IMR-90 (cell line): ENCODE results near the gene NTN4.

Source experiments
- BHLHE40 ChIP-seq: fragments of 150-350 bp; IDR thresholded peaks from 2 replicates; pipeline ENCODE4 v1.6.1; 2016; ENCODE audit warnings: mild to moderate bottlenecking, low read depth, low read length
- CEBPB ChIP-seq: IDR thresholded peaks from 2 replicates; pipeline ENCODE4 v1.6.1; 2012; ENCODE audit warnings: low read depth, low read length, improper control_type of control experiment
- CHD1 ChIP-seq: IDR thresholded peaks from 2 replicates; pipeline ENCODE4 v1.6.1; 2012; ENCODE audit warnings: low read depth, low read length, improper control_type of control experiment
- CTCF ChIP-seq: conservative IDR thresholded peaks from 2 replicates; pipeline ENCODE4 v1.5.1; 2012; ENCODE audit warnings: mild to moderate bottlenecking, low read depth, low read length, improper control_type of control experiment
- MAZ ChIP-seq: IDR thresholded peaks from 2 replicates; pipeline ENCODE4 v1.6.1; 2012; ENCODE audit warnings: low read depth, mild to moderate bottlenecking, low read length, improper control_type of control experiment, moderate library complexity, borderline replicate concordance
- MXI1 ChIP-seq: IDR thresholded peaks from 2 replicates; pipeline ENCODE4 v1.6.1; 2012; ENCODE audit warnings: low read depth, mild to moderate bottlenecking, low read length, moderate library complexity, borderline replicate concordance
- NFE2L2 ChIP-seq: fragments of 150-350 bp; IDR thresholded peaks from 2 replicates; pipeline ENCODE4 v1.6.1; 2016; ENCODE audit warnings: low read depth, mild to moderate bottlenecking, low read length
- POLR2A ChIP-seq: IDR thresholded peaks from 2 replicates; pipeline ENCODE4 v1.6.1; 2012; ENCODE audit warnings: mild to moderate bottlenecking, low read depth, low read length
- RAD21 ChIP-seq: IDR thresholded peaks from 2 replicates; pipeline ENCODE4 v1.6.1; 2012; ENCODE audit warnings: low read length, improper control_type of control experiment
- RFX5 ChIP-seq: IDR thresholded peaks from 2 replicates; pipeline ENCODE4 v1.8.0; 2012; ENCODE audit warnings: low read depth, mild to moderate bottlenecking, low read length, moderate library complexity

DNA sequence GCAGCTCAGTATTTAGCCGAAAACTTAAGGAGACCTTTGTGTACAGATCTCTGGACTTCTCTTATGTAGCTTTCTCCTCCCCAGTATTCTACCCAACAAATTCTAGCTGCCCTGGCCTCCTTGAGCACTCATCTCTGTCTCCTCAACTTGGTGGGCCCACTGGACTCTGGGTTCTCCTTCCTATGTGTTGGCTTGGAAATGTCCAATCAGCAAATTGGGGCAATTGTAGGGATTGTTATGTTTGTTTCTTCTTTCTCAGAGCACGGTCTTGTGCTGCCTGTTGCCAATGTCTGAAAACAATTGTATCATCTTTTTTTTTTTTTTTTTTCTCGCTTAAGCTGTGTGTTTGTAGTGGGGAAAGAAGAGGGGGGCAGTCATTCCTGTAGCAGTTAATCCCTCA lies 30.2 kb downstream of the NTN4 start:
- TF ChIP-seq CTCF = no peak
- TF ChIP-seq MAZ = no peak
- TF ChIP-seq POLR2A = no peak
- TF ChIP-seq CHD1 = no peak
- no peak for TF ChIP-seq CEBPB
- no peak for TF ChIP-seq NFE2L2
- no peak for TF ChIP-seq BHLHE40
- no peak for TF ChIP-seq RAD21
- TF ChIP-seq RFX5 = no peak
- TF ChIP-seq MXI1 = no peak
